SK-N-SH (cell line): ENCODE results near the gene CALM1. TPM values are rescaled to one million over a fixed set of nuclear protein-coding genes. Genes with fewer than 3 reads are reported as not detected.

Experiments
- CTCF ChIA-PET: fragments of 300-600, 350-600 bp; formaldehyde crosslinking; extraction: SDS; loops from one replicate; lab custom pipeline; 2021; lab: Yijun Ruan, JAX
- POLR2A ChIA-PET: fragments of 350-600 bp; sonication (Branson Sonifier 250); formaldehyde crosslinking; extraction: SDS; loops from one replicate; lab custom pipeline; 2020; ENCODE audit warnings: antibody characterized with exemption, inconsistent platforms; lab: Yijun Ruan, JAX
- DNase-seq: peaks from one replicate; pipeline ENCODE4 v3.0.0; 2012
- H2AFZ ChIP-seq: fragments of 200-600 bp; sonication (generic); 2 replicates; pipeline ENCODE4 v1.8.1; 2016; ENCODE audit warnings: antibody characterized with exemption, mild to moderate bottlenecking, low read depth
- H3F3A ChIP-seq: fragments of 200-600 bp; sonication (generic); replicated peaks from 2 replicates; pipeline ENCODE3; 2016; ENCODE audit warnings: antibody characterized with exemption, mild to moderate bottlenecking; ENCODE audit not compliant: insufficient read depth
- H3K27ac ChIP-seq, 2 experiments: fragments of 200-500 bp in 1 of 2; fragments of 200-600 bp in 1 of 2; sonication (Bioruptor generic) in 1 of 2; sonication (generic), shearing (Covaris generic) in 1 of 2; 2 replicates each; pipeline versions ENCODE4 v1.5.1 to v1.6.1; 2014 to 2016; ENCODE audit warnings: low read depth in 2 of 2, inconsistent platforms in 1 of 2, low read length in 1 of 2, mild to moderate bottlenecking in 1 of 2, mixed read lengths in 1 of 2
- H3K27me3 ChIP-seq: fragments of 200-600 bp; sonication (generic), shearing (Covaris generic); 2 replicates; pipeline ENCODE4 v1.6.1; 2016; ENCODE audit warnings: mixed run types; ENCODE audit not compliant: insufficient read depth
- H3K36me3 ChIP-seq, 2 experiments: fragments of 200-500 bp in 1 of 2; fragments of 200-600 bp in 1 of 2; sonication (Bioruptor generic) in 1 of 2; sonication (generic) in 1 of 2; replicated peaks in 1 of 2; 2 replicates each; pipeline versions ENCODE3 to v1.5.1; 2014 to 2016; ENCODE audit warnings: low read length in 1 of 2, mild to moderate bottlenecking in 1 of 2; ENCODE audit not compliant: insufficient read depth in 2 of 2, control insufficient read depth in 1 of 2
- H3K4me1 ChIP-seq, 2 experiments: fragments of 200-500 bp in 1 of 2; fragments of 200-600 bp in 1 of 2; sonication (Bioruptor generic) in 1 of 2; sonication (generic), shearing (Covaris generic) in 1 of 2; 2 replicates each; pipeline versions ENCODE4 v1.5.1 to v1.6.1; 2014 to 2016; ENCODE audit warnings: low read depth in 1 of 2, low read length in 1 of 2, mixed run types in 1 of 2; ENCODE audit not compliant: insufficient read depth in 2 of 2, control insufficient read depth in 1 of 2
- H3K4me2 ChIP-seq: fragments of 200-600 bp; sonication (generic), shearing (Covaris generic); 2 replicates; pipeline ENCODE4 v1.6.1; 2017; ENCODE audit warnings: mixed run types
- H3K4me3 ChIP-seq, 2 experiments: fragments of 200-500 bp in 1 of 2; fragments of 200-600 bp in 1 of 2; sonication (Bioruptor generic) in 1 of 2; sonication (generic), shearing (Covaris generic) in 1 of 2; 2 replicates each; pipeline versions ENCODE4 v1.5.1 to v1.8.1; 2014 to 2016; ENCODE audit warnings: low read depth in 2 of 2, inconsistent platforms in 1 of 2, low read length in 1 of 2, mild to moderate bottlenecking in 1 of 2, mixed read lengths in 1 of 2, moderate library complexity in 1 of 2
- H3K79me2 ChIP-seq: fragments of 200-600 bp; sonication (generic); 2 replicates; pipeline ENCODE4 v1.8.1; 2017; ENCODE audit warnings: mild to moderate bottlenecking; ENCODE audit not compliant: insufficient read depth
- H3K9ac ChIP-seq: fragments of 200-600 bp; sonication (generic); 2 replicates; pipeline ENCODE4 v1.6.1; 2017; ENCODE audit warnings: mixed run types
- H3K9me2 ChIP-seq: fragments of 200-600 bp; sonication (generic); 2 replicates; pipeline ENCODE4 v1.6.1; 2017; ENCODE audit warnings: mixed run types
- H3K9me3 ChIP-seq: fragments of 200-600 bp; sonication (generic); 2 replicates; pipeline ENCODE4 v1.6.1; 2017; ENCODE audit warnings: mixed run types, mild to moderate bottlenecking, moderate library complexity
- H4K20me1 ChIP-seq: fragments of 200-600 bp; sonication (generic); 2 replicates; pipeline ENCODE4 v1.6.1; 2017; ENCODE audit warnings: mild to moderate bottlenecking, mixed run types; ENCODE audit not compliant: insufficient read depth
- ELF1 ChIP-seq: IDR thresholded peaks from 2 replicates; pipeline ENCODE4 v1.4.0; 2012
- EZH2phosphoT487 ChIP-seq: fragments of 200-600 bp; sonication (generic); IDR thresholded peaks from 2 replicates; pipeline ENCODE4 v1.6.1; 2017; ENCODE audit warnings: low read depth, mixed run types, mild to moderate bottlenecking, antibody characterized with exemption, moderate library complexity, borderline replicate concordance
- FOSL2 ChIP-seq: IDR thresholded peaks from 2 replicates; pipeline ENCODE4 v1.4.0; 2012; ENCODE audit warnings: low read depth, mild to moderate bottlenecking, moderate library complexity, borderline replicate concordance
- FOXJ3 ChIP-seq: sonication (generic); formaldehyde crosslinking; IDR thresholded peaks from 2 replicates; pipeline ENCODE4 v1.5.1; 2020; ENCODE audit warnings: mild to moderate bottlenecking, missing genetic modification reagents
- FOXM1 ChIP-seq: IDR thresholded peaks from 2 replicates; pipeline ENCODE4 v1.4.0; 2012; ENCODE audit warnings: low read depth, mild to moderate bottlenecking
- JUND ChIP-seq: IDR thresholded peaks from 2 replicates; pipeline ENCODE4 v1.4.0; 2012
- MEF2A ChIP-seq: IDR thresholded peaks from 2 replicates; pipeline ENCODE4 v1.4.0; 2012; ENCODE audit warnings: low read depth, borderline replicate concordance
- NRF1 ChIP-seq: IDR thresholded peaks from 2 replicates; pipeline ENCODE4 v1.6.1; 2012; ENCODE audit warnings: low read depth, mild to moderate bottlenecking, low read length
- RAD21 ChIP-seq: IDR thresholded peaks from 2 replicates; pipeline ENCODE4 v1.6.1; 2012; ENCODE audit warnings: mild to moderate bottlenecking, low read length
- RFX5 ChIP-seq: IDR thresholded peaks from 2 replicates; pipeline ENCODE4 v1.6.1; 2012; ENCODE audit warnings: mild to moderate bottlenecking, improper control_type of control experiment, low read length
- SIN3A ChIP-seq: IDR thresholded peaks from 2 replicates; pipeline ENCODE4 v1.6.1; 2012; ENCODE audit warnings: low read depth, mild to moderate bottlenecking, low read length, moderate library complexity, borderline replicate concordance
- YY1 ChIP-seq: IDR thresholded peaks from 2 replicates; pipeline ENCODE4 v1.4.0; 2012; ENCODE audit warnings: low read depth, mild to moderate bottlenecking
- WGBS: methylation state at CpG from one replicate; pipeline ENCODE4 v1.1.6; 2017; ENCODE audit warnings: low lambda C conversion rate; 5-methylcytosine and 5-hydroxymethylcytosine counted together
- polyA plus RNA-seq, 3 experiments: library from polyadenylated mRNA; depleted of rRNA; stranded (reverse); fragments of >200 nt; gene quantifications; 2 replicates each; pipeline ENCODE4 v1.2.3, GENCODE V29; 2012
- TF ChIP-seq, protein P1 (sequence below): IDR thresholded peaks from 2 replicates; pipeline ENCODE4 v1.4.0; 2012; ENCODE audit warnings: low read depth, borderline replicate concordance
- TF ChIP-seq, protein P2 (sequence below): fragments of 150-350 bp; IDR thresholded peaks from 2 replicates; pipeline ENCODE4 v1.6.1; 2017; ENCODE audit warnings: antibody characterized with exemption, low read length, low read depth, borderline replicate concordance
- TF ChIP-seq, protein P3 (sequence below): IDR thresholded peaks from 2 replicates; pipeline ENCODE4 v1.6.1; 2012; ENCODE audit warnings: mild to moderate bottlenecking, low read depth, low read length, moderate library complexity

The CALM1 gene
- polyA plus RNA-seq, 1 of the 3 experiments (the other 2 are of a cell fraction) = 299 TPM

DNA sequence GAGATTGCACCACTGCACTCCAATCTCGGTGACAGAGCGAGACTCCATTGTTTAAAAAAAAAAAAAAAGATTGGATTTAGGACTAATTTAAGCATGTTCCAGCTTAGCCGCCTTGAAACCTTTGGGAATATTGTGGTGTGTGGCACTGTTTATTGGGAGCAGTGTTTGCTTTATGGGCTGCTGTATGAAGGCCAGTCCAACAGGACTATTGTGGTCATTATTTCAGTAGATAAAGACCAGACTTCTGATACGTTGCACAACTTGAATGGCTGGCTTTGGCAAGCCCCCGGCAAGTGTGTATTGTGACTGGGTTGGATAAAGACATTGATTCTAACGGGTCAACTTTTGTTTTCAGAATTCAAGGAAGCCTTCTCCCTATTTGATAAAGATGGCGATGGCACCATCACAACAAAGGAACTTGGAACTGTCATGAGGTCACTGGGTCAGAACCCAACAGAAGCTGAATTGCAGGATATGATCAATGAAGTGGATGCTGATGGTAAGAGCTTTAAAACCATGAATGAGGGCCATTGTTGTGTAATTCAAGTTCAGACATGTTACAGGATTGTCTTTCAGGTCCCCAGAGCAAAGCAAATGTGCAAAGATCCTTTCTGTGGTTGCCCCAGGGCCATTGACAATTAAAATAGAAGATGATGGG is 4.2 kb downstream of the CALM1 start:
- 92% methylated on average over 7 of the region's 7 CpGs for WGBS
- Histone ChIP-seq H3K27me3 (no peaks in the 10 kb centered on the region), H3K9me2 (no peaks in the 10 kb centered on the region), H3K4me1 (peaks cover 4 to 27% of the 10 kb centered on the region in 2 experiments; a peak in 3 of 4 replicates), H3K9ac (no peak overlapping the region), H4K20me1 (peaks cover 62% of the 10 kb centered on the region), H3K27ac (no peak overlapping the region), H2AFZ (no peak overlapping the region), H3K79me2 (peaks cover 61% of the 10 kb centered on the region), H3K36me3 (peaks cover 59 to 61% of the 10 kb centered on the region in 2 experiments), H3K4me3 (no peak overlapping the region), H3K4me2 (no peak overlapping the region), H3F3A (peaks cover 10% of the 10 kb centered on the region), H3K9me3 (no peaks in the 10 kb centered on the region)
- ChIA-PET POLR2A (interaction anchor here (1.2 kb wide), 1 partner anchor 295 kb away, joined by 3 read pairs; no protein-coding TSS in a partner anchor), CTCF (interaction anchor here (0.7 to 11.9 kb wide), 17 partner anchors 14 to 772 kb away, joined by 3 to 146 read pairs (median 6); no protein-coding TSS in a partner anchor)
- no peak for TF ChIP-seq FOXJ3 (CRISPR knock-in tag)
- TF ChIP-seq, protein P1, sequence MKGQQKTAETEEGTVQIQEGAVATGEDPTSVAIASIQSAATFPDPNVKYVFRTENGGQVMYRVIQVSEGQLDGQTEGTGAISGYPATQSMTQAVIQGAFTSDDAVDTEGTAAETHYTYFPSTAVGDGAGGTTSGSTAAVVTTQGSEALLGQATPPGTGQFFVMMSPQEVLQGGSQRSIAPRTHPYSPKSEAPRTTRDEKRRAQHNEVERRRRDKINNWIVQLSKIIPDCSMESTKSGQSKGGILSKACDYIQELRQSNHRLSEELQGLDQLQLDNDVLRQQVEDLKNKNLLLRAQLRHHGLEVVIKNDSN = no peak
- no peak for TF ChIP-seq FOSL2
- no peak for TF ChIP-seq JUND
- TF ChIP-seq, protein P2, sequence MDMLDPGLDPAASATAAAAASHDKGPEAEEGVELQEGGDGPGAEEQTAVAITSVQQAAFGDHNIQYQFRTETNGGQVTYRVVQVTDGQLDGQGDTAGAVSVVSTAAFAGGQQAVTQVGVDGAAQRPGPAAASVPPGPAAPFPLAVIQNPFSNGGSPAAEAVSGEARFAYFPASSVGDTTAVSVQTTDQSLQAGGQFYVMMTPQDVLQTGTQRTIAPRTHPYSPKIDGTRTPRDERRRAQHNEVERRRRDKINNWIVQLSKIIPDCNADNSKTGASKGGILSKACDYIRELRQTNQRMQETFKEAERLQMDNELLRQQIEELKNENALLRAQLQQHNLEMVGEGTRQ = no peak
- TF ChIP-seq SIN3A = no peak
- no peak for TF ChIP-seq MEF2A
- no peak for TF ChIP-seq YY1
- no peak for TF ChIP-seq FOXM1
- TF ChIP-seq EZH2phosphoT487 = no peak
- TF ChIP-seq, protein P3, sequence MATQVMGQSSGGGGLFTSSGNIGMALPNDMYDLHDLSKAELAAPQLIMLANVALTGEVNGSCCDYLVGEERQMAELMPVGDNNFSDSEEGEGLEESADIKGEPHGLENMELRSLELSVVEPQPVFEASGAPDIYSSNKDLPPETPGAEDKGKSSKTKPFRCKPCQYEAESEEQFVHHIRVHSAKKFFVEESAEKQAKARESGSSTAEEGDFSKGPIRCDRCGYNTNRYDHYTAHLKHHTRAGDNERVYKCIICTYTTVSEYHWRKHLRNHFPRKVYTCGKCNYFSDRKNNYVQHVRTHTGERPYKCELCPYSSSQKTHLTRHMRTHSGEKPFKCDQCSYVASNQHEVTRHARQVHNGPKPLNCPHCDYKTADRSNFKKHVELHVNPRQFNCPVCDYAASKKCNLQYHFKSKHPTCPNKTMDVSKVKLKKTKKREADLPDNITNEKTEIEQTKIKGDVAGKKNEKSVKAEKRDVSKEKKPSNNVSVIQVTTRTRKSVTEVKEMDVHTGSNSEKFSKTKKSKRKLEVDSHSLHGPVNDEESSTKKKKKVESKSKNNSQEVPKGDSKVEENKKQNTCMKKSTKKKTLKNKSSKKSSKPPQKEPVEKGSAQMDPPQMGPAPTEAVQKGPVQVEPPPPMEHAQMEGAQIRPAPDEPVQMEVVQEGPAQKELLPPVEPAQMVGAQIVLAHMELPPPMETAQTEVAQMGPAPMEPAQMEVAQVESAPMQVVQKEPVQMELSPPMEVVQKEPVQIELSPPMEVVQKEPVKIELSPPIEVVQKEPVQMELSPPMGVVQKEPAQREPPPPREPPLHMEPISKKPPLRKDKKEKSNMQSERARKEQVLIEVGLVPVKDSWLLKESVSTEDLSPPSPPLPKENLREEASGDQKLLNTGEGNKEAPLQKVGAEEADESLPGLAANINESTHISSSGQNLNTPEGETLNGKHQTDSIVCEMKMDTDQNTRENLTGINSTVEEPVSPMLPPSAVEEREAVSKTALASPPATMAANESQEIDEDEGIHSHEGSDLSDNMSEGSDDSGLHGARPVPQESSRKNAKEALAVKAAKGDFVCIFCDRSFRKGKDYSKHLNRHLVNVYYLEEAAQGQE = no peak
- no peak for TF ChIP-seq NRF1
- no peak for TF ChIP-seq RFX5
- TF ChIP-seq ELF1 = no peak
- no peak for TF ChIP-seq RAD21
- no peak for DNase-seq
